K562 (cell line): ENCODE measurements around the gene RTBDN. TPM values are rescaled to one million over a fixed set of nuclear protein-coding genes. Genes with fewer than 3 reads are reported as not detected.

Experiments
- CCNT2 ChIP-seq: IDR thresholded peaks from 2 replicates; pipeline ENCODE4 v1.6.1; 2011; ENCODE audit warnings: borderline replicate concordance, low read depth, mild to moderate bottlenecking, moderate library complexity, mixed read lengths, low read length; ENCODE audit not compliant: insufficient read length; ENCODE audit errors: extremely low read depth
- ELF4 ChIP-seq: fragments of 450-650 bp; formaldehyde crosslinking; IDR thresholded peaks from 2 replicates; pipeline ENCODE4 v1.4.0; 2022; ENCODE audit warnings: missing genetic modification characterization
- FOXK1 ChIP-seq: sonication (generic); formaldehyde crosslinking; IDR thresholded peaks from 2 replicates; pipeline ENCODE4 v1.8.0; 2022; ENCODE audit warnings: missing genetic modification reagents, mild to moderate bottlenecking, borderline replicate concordance
- NFE2 ChIP-seq: IDR thresholded peaks from 2 replicates; pipeline ENCODE4 v1.6.1; 2014; ENCODE audit warnings: antibody characterized with exemption, low read depth
- NR3C1 ChIP-seq: sonication (generic); formaldehyde crosslinking; IDR thresholded peaks from 2 replicates; pipeline ENCODE4 v1.8.1; 2022; ENCODE audit warnings: missing genetic modification reagents
- RUNX1 ChIP-seq: sonication (generic); IDR thresholded peaks from 2 replicates; pipeline ENCODE4 v1.6.1; 2016; ENCODE audit warnings: antibody characterized with exemption, low read depth
- SMARCA5 ChIP-seq: fragments of 450-650 bp; IDR thresholded peaks from 2 replicates; pipeline ENCODE4 v1.6.1; 2016
- SRF ChIP-seq, 2 experiments: fragments of 250-450, 450-650 bp in 1 of 2; sonication (Bioruptor Pico) in 1 of 2; sonication (generic) in 1 of 2; formaldehyde crosslinking; IDR thresholded peaks; 2 replicates each; pipeline versions ENCODE4 v1.5.0 to v1.5.1; 2020 to 2022; ENCODE audit warnings: mild to moderate bottlenecking in 1 of 2, missing genetic modification reagents in 1 of 2
- XRCC4 ChIP-seq: IDR thresholded peaks from one replicate; pipeline ENCODE4 v1.6.1; 2011; ENCODE audit not compliant: insufficient read depth, insufficient read length; ENCODE audit errors: extremely low read depth
- ZC3H4 ChIP-seq: sonication (generic); formaldehyde crosslinking; IDR thresholded peaks from 2 replicates; pipeline ENCODE4 v1.9.0; 2021; ENCODE audit warnings: missing genetic modification reagents, borderline replicate concordance
- ZNF780A ChIP-seq: fragments of 250-450 bp; sonication (Bioruptor Pico); IDR thresholded peaks from 2 replicates; pipeline ENCODE4 v1.5.0; 2021; ENCODE audit warnings: mild to moderate bottlenecking
- polyA plus RNA-seq, 8 experiments: library from polyadenylated mRNA; depleted of rRNA in 4 of 8; stranded (reverse) in 5 of 8; unstranded in 3 of 8; fragments of >200 nt; fragmentation: Nextera tagmentation in 2 of 8; fragmentation: Illumina TruSeq in 1 of 8; extraction: Ambion mirVana in 2 of 8; extraction: Trizol in 1 of 8; gene quantifications; 2 replicates each; pipeline versions ENCODE4 v1.2.1 to v1.2.3, GENCODE V29; 2011 to 2014; ENCODE audit warnings: inconsistent platforms in 1 of 8, missing spikeins in 1 of 8
- total RNA-seq, 7 experiments: library from RNA; depleted of rRNA in 6 of 7; stranded (reverse); fragments of >200 nt in 6 of 7; fragmentation: Illumina TruSeq in 2 of 7; extraction: Trizol in 2 of 7; gene quantifications; 2 replicates each; pipeline versions ENCODE4 v1.2.1 to v1.2.3, GENCODE V29; 2011 to 2021; ENCODE audit warnings: low replicate concordance in 1 of 7
- TF ChIP-seq, protein P1 (sequence below): fragments of 250-450 bp; sonication (Bioruptor Pico); IDR thresholded peaks from 2 replicates; pipeline ENCODE4 v1.4.0; 2020; ENCODE audit warnings: borderline replicate concordance
- TF ChIP-seq, protein P2 (sequence below): fragments of 150-350 bp; IDR thresholded peaks from 2 replicates; pipeline ENCODE4 v1.6.1; 2014; ENCODE audit warnings: low read depth, mild to moderate bottlenecking, low read length, borderline replicate concordance
- TF ChIP-seq, protein P3 (sequence below): sonication (generic); formaldehyde crosslinking; IDR thresholded peaks from 2 replicates; pipeline ENCODE4 v1.8.0; 2022; ENCODE audit warnings: missing genetic modification reagents, mild to moderate bottlenecking, moderate library complexity, borderline replicate concordance
- TF ChIP-seq, protein P4 (sequence below): fragments of 200-800 bp; sonication (Bioruptor generic); IDR thresholded peaks from 2 replicates; pipeline ENCODE4 v1.6.1; 2016; ENCODE audit warnings: missing genetic modification characterization, missing compliant biosample characterization

Gene RTBDN
- total and polyA plus RNA-seq, 9 of the 15 experiments (the other 6 are each of a cell fraction or from before 2014, with no cell fraction given), result 0.20 to 2.3 (median 0.72) TPM; not detected in 1

DNA sequence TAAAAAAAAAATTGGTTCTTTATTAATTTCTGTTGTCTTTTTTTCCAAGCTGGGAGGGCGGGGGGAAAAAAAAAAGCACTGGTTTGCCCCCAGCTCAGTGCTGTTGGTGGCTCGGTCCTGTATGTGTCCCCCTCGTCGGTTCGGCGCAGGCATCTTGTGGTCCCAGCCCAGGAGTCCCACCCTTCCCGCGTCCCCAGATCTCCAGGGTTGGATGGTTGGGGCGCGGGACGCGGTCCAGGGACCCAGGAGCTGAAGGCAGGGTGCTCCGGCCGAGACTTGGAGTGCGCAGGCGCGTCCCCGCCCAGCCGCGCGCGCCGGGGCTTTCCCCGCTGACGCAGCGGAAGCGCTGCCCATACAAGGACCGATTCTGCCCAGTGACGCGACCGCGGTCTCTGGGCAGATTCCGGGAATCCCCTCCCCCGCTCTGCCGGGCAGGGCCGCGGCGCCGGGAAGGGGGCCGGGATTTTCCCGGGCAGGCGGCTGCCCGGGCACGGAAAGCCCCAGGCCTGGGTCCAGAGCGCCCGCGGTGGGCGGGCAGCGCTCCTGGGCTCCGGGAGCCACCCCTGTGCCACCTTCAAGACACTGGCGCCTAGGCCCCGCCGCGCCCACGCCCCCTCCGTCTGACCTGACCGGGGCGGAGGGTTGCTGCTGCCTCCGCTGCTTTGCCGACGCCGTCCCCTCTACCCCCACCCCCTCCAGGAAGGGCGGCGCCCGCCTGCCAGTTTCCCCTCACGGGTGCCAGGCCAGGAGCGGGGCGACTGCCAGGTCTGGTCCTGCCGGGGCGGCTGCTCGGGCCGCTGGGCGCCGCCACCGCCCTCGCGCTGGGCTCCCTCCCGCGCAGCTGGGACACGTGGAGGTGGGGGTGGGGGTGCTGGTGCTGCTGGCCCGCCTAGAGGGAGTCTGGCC is 40.8 kb downstream of the RTBDN start (continued):
- TF ChIP-seq, protein P1, sequence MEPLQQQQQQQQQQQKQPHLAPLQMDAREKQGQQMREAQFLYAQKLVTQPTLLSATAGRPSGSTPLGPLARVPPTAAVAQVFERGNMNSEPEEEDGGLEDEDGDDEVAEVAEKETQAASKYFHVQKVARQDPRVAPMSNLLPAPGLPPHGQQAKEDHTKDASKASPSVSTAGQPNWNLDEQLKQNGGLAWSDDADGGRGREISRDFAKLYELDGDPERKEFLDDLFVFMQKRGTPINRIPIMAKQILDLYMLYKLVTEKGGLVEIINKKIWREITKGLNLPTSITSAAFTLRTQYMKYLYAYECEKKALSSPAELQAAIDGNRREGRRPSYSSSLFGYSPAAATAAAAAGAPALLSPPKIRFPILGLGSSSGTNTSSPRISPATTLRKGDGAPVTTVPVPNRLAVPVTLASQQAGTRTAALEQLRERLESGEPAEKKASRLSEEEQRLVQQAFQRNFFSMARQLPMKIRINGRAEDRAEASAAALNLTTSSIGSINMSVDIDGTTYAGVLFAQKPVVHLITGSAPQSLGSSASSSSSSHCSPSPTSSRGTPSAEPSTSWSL (CRISPR knock-in tag), result no peak
- no peak for TF ChIP-seq XRCC4
- TF ChIP-seq FOXK1 (CRISPR knock-in tag), result no peak
- TF ChIP-seq, protein P2, sequence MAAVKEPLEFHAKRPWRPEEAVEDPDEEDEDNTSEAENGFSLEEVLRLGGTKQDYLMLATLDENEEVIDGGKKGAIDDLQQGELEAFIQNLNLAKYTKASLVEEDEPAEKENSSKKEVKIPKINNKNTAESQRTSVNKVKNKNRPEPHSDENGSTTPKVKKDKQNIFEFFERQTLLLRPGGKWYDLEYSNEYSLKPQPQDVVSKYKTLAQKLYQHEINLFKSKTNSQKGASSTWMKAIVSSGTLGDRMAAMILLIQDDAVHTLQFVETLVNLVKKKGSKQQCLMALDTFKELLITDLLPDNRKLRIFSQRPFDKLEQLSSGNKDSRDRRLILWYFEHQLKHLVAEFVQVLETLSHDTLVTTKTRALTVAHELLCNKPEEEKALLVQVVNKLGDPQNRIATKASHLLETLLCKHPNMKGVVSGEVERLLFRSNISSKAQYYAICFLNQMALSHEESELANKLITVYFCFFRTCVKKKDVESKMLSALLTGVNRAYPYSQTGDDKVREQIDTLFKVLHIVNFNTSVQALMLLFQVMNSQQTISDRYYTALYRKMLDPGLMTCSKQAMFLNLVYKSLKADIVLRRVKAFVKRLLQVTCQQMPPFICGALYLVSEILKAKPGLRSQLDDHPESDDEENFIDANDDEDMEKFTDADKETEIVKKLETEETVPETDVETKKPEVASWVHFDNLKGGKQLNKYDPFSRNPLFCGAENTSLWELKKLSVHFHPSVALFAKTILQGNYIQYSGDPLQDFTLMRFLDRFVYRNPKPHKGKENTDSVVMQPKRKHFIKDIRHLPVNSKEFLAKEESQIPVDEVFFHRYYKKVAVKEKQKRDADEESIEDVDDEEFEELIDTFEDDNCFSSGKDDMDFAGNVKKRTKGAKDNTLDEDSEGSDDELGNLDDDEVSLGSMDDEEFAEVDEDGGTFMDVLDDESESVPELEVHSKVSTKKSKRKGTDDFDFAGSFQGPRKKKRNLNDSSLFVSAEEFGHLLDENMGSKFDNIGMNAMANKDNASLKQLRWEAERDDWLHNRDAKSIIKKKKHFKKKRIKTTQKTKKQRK, result no peak
- TF ChIP-seq NFE2, result peak; percentile 24; the same call in 1 of the 2 replicates
- TF ChIP-seq NR3C1 (CRISPR knock-in tag), result no peak
- peak; percentile 96 for TF ChIP-seq CCNT2
- TF ChIP-seq SRF (CRISPR knock-in tag; IDR thresholded peaks at IDR 0.05), result peak; percentile 100
- TF ChIP-seq, protein P3, sequence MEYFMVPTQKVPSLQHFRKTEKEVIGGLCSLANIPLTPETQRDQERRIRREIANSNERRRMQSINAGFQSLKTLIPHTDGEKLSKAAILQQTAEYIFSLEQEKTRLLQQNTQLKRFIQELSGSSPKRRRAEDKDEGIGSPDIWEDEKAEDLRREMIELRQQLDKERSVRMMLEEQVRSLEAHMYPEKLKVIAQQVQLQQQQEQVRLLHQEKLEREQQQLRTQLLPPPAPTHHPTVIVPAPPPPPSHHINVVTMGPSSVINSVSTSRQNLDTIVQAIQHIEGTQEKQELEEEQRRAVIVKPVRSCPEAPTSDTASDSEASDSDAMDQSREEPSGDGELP (CRISPR knock-in tag), result peak; percentile 48; the same call in 1 of the 2 replicates
- TF ChIP-seq, protein P4, sequence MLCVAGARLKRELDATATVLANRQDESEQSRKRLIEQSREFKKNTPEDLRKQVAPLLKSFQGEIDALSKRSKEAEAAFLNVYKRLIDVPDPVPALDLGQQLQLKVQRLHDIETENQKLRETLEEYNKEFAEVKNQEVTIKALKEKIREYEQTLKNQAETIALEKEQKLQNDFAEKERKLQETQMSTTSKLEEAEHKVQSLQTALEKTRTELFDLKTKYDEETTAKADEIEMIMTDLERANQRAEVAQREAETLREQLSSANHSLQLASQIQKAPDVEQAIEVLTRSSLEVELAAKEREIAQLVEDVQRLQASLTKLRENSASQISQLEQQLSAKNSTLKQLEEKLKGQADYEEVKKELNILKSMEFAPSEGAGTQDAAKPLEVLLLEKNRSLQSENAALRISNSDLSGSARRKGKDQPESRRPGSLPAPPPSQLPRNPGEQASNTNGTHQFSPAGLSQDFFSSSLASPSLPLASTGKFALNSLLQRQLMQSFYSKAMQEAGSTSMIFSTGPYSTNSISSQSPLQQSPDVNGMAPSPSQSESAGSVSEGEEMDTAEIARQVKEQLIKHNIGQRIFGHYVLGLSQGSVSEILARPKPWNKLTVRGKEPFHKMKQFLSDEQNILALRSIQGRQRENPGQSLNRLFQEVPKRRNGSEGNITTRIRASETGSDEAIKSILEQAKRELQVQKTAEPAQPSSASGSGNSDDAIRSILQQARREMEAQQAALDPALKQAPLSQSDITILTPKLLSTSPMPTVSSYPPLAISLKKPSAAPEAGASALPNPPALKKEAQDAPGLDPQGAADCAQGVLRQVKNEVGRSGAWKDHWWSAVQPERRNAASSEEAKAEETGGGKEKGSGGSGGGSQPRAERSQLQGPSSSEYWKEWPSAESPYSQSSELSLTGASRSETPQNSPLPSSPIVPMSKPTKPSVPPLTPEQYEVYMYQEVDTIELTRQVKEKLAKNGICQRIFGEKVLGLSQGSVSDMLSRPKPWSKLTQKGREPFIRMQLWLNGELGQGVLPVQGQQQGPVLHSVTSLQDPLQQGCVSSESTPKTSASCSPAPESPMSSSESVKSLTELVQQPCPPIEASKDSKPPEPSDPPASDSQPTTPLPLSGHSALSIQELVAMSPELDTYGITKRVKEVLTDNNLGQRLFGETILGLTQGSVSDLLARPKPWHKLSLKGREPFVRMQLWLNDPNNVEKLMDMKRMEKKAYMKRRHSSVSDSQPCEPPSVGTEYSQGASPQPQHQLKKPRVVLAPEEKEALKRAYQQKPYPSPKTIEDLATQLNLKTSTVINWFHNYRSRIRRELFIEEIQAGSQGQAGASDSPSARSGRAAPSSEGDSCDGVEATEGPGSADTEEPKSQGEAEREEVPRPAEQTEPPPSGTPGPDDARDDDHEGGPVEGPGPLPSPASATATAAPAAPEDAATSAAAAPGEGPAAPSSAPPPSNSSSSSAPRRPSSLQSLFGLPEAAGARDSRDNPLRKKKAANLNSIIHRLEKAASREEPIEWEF, result no peak
- peak; percentile 47; the same call in 1 of the 2 replicates for TF ChIP-seq ZC3H4 (CRISPR knock-in tag)
- no peak for TF ChIP-seq ZNF780A
- no peak for TF ChIP-seq SMARCA5
- TF ChIP-seq RUNX1, result no peak
- TF ChIP-seq ELF4, result no peak
